A204.1 (cell line): ENCODE data around the gene TMUB2.
"Not testable (repeated sequence)": the region's sequence is repeated elsewhere in the genome, so short reads cannot be mapped to it uniquely, and the experiment has no call there.

Experiments used
- FAIRE-seq: peaks from 2 replicates; lab custom pipeline; 2012; peaks lifted over from hg19 to GRCh38; lab: Jason Lieb, UNC

Gene TMUB2

DNA sequence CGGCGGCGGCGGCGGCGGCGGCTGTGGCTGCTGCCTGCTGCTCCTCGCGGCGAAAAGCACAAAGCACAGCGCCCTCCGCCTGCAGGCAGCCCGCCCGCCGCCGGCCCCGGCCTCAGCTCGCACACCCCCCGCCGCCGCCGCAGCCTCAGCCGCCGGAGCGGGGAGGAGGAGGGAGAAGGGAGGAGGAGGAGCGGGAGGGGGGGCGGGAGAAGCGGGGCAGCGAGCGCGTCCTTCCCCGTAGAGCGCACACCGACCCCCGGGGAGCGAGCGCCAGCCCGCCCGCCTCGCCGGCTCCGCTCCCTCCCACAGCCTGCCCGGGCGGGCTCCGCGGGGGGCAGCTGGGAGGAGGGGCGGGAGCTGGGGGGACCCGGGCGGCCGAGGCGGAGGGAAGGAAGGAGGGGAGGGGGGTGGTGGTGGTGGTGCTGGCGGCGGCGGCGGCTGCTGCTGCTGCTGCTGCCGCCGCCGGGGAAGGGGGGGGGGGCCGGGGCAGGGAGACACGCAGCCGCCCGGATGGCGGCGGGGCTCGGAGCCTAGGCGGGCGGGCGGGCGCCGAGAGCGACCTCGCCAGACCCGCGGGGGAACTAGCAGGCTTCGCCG lies 32.9 kb downstream of the TMUB2 start, which contains the start of gene UBTF:
Gene UBTF (minus strand): TSS at position 60 of the 597 bp plus-strand sequence. CDS start 1,446 bp downstream, outside the sequence.
- FAIRE-seq, result no peak

DNA sequence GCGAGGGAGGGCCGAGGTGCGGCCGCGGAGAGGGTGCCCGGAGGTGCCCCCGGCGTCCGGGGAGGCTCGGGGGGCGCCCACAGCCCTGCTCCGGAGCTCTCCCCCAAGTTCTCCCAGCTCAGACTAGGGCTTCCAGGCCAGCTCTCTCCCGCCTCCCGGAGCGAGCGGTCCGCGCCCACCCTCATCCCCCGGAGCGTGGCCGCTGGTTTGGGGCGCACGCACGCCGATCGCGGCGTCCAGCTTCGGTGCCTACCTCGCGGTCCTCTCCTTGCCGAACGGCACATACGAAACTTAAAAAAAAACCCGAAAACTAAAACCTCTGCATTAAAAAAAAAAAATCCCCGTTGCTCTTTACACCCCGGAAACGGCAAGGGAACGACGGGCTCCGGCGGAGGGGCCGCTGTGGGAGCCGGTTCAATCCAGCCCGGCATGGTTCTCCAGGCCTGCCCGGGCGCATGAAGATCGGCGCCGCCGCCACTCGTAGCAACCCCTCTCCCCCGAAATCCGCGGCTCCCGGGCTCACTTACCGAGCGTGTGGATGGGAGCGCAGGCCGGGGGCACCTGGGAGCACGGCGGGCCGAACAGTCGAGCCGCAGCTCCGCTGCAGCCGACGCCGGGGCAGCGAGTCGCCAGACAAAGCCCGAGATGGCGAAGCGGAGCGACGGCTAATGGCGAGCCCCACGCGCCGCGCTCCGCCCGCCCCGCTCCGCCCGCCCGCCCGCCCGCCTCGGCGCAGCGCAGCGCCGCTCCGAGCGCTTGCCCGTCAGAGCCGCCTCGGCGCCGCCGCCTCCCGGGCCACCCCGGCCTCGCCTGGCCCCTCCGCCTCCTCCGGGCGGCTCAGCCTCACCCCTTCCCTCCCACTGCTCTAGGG lies 33.7 kb downstream of the TMUB2 start:
- FAIRE-seq, result no peak

DNA sequence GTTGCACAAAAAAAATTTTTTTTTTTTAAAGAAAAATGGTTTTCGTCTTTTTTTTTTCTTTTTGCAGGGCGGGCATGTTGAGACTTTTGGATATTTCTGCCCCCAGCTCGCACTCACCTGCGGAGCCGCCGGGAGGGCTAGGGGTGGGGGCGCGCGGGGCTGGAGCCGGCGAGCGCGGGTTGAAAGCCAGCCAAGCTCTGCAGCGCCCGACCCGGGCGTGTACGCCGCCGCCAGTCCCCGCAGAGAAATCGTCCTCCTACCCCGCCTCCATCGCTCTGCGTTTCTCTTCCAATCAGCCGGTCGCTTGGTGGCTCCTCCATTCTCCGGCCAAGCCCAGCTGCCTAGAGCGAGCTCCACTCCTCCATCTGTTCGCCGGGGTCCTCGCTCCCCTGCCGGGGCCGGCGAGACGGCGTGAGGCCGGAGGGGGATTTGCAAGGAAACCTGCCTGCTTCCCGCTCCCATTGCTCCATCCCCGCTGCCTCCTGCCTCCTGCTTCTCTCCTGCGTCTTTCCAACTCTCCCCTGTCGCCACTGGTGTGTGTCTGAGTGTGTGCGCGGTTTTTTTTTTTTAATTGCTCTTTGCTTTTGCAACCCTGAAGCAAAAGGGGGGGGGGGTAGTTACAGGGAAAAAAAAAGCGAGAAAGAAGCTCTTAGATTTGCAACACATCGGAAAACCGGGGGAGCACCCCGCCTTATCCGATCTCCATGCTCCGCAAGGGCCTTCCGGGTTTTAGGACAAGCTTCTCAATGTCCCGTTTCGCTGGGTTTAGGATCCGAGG lies 34.5 kb downstream of the TMUB2 start:
- no peak for FAIRE-seq

DNA sequence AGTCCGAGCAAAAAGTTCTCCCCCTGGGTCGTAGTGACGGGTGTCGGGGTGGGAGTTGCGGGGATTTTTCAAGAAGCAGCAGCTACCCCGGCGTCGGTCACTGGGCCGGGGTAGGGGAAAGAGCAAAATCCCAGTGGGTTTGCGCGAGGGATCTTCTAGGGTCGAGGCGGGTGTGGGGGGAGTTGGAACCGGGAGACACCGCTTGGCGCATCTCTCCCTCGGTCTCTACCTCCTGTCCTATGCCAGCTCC lies 35.0 kb downstream of the TMUB2 start:
- FAIRE-seq, result no peak

DNA sequence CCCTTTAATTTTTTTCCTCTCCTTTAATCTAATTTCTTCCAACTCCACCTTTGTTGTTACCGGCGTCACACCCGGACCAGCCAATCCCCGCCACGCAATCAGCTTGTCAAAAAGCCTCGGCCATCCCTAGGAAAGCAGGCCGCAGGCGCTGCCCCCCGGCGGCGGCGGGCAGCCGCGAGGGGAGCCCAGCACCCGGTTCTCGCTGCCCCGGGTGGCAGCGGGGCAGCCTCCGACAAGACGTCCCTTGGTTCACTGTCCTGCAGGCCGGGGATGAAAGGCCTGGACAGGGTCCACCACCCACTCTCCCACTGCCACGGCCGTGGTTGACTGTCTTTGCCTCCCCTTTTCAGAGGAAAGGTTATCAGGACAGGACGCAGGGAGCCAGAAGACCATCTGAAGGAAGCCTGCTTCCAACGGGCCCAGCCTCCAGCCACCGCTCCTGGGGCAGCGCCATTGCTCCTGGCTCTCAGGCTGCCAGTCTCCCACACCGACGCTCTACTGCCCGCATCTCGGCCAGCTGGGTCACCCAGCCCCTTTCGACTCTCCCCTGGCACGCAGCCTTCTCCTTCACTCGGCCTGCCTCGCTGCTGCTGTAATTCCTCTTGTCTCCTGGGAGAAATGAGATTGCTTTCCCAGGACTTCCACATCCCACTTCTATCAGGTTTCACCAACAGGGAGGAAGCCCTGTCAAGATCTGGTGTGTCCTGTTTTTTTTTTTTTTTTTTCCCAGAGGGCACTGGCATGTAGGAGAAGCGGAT lies 35.5 kb downstream of the TMUB2 start:
- FAIRE-seq, result no peak

DNA sequence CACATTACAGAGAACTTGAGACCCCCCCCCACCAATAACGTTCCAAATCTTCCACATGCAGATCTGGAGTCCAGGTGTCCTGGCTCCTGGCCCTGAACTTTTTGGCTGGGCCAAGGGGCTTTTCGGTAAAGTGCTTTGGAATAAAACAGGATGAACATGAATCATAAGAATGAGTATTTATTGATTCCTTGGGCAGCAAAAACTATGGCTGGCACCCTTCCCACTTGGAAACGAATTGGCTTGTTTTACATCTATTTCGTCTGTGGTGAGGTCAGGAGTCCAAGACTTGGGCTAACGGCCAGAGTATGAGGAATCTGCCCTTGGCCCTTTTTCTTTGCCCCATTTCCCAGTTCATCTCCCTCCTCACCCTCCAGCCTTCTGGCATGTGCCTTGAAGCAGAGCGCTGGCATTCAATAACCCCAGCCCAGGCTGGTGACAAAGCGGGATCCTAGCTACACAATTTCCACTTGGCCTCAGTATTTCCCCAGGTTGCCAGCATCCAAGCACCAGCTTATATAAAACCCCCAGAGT lies 36.8 kb downstream of the TMUB2 start:
- FAIRE-seq, result no peak

DNA sequence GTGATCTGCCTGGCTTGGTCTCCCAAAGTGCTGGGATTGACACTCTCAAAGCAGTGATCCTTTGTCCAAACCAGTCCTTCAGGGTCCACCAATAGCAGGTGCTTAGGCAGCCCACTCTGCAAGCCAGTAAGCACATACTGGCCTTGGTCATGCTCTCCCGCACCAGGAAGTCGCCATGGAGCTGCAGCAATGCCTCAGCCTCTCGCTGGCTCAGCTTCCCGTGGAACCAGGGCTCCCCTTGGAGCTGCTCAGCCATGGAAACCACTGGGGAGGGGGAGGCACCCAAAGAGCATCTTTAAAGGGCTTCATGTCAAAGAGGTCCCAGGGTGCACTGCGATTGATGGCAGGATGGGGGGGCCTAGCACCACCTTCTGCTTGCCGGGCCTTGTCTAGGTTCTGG lies 42.3 kb downstream of the TMUB2 start:
- no peak for FAIRE-seq

DNA sequence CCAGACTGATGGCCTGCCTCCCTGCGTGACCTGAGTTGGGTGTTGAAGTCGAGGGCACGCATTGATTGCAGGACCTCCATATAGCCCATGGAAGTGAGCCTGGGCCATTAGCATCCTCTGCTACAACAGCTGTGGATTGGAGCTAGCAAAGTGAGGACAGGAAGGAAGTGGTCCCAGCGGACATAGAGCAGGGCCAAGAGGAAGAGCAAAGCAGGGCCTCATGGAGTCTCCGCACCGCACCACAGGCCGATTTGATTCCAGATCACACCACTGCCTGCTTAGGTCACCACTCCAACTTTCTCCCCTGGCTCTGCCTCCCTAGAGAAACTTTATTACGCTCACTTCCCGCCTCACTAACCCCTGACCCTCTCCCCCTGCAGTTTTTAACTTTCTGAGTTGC lies 43.4 kb downstream of the TMUB2 start:
- no peak for FAIRE-seq

DNA sequence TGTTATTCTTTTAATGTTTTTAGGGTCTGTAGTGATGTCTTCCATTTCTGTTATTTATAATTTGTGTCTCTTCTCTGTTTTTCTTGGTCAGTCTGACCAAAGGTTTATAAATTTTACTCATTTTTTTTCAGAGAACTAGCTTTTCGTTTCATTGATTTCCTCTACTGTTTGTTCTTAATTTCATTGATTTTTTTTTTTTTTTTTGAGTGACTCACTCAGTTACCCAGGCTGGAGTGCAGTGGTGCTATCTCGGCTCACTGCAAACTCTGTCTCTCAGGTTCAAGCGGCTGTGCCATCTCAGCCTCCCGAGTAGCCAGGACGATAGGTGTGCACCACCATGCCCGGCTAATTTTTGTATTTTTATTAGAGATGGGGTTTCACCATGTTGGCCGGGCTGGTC lies 45.3 kb downstream of the TMUB2 start:
- FAIRE-seq, result no peak

DNA sequence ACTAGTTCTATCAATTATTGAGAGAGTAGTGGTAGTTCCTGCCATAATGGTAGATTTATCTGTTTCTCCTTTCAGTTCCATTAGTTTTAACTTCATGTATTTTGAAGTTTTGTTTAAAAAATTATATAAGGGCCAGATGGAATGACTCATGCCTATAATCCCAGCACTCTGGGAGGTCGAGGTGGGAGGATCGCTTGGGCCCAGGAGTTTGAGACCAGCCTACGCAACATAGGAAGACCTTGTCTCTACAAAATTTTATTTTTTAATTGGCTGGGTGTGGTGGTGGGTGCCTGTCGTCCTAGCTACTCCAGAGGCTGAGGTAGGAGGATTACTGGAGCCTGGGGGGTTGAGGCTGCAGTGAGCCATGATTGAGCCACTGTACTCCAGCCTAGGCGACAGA lies 46.8 kb downstream of the TMUB2 start:
- FAIRE-seq, result no peak

DNA sequence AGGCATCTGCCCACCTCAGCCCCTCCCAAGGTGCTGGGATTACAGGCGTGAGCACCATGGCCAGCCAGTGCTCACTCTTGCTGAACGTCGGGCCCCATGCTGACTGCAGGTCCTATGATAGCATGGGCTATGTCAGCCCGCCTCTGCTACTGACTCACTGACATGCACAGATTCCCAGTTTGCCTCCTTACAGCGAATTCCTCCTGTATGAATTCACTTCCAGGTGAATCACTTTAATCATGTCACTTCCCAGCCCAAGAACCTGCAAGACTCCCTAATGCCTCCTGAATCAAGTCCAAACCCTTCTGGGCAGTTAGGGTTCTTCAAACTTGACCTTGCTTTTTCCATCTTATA lies 48.8 kb downstream of the TMUB2 start:
- no peak for FAIRE-seq

DNA sequence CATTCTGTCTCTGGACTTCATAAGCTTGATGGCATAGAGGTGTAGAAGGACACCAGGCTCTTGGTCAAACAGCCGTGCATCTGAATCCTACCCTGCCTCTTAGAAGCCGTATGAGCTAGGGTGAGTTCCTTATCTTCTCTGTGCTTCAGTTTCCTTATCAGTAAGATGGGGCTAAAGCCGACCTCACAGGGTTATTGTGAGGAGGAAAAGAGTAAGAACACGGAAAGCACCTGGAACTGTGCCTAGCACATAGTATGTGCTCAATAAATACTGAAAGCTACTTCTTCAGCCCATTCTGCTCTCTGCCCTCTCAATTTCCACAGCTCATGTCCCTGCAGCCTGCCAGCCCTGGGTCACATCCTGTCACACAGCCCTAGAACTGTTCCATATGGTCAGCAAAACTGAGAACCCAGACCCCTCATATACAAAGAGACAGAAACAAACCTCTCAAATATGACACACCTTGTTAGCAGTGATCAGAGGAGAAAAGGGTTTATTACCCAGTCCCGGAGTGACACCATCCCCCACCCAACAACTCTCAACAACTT lies 49.7 kb downstream of the TMUB2 start:
- FAIRE-seq, result no peak

DNA sequence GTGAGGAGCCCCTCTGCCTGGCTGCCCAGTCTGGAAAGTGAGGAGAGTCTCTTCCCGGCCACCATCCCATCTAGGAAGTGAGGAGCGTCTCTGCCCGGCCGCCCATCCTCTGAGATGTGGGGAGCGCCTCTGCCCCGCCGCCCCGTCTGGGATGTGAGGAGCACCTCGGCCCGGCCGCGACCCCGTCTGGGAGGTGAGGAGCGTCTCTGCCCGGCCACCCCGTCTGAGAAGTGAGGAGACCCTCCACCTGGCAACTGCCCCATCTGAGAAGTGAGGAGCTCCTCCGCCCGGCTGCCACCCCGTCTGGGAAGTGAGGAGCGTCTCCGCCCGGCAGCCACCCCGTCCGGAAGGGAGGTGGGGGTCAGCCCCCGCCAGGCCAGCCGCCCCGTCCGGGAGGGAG lies 51.1 kb downstream of the TMUB2 start:
- FAIRE-seq, result not testable (repeated sequence)

DNA sequence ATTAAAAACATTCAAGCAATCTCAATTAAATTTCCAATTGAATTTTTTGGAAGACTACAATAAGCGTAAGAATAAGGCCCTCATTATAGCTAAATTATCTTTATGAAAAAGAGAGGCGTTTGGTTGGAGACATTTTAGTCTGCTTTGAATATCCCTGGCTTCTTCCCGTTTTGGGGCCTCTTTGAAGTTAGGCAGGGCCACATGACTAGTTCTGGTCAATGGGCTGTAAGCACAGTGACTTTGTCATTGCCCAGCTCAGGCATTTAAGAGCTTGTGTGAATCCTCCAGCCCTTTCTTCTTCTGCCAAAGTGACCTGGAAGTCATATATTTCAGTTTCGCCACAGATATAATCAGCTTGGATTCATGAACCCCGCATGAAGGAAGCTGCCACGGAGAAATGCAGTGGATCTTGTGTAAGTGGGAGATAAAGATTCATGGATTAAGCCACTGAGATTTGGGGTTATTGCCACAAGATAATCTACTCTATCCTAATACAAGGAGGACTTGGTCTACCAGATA lies 54.4 kb downstream of the TMUB2 start:
- no peak for FAIRE-seq
